OCI-M1 (cell line): ENCODE measurements around the gene TFF2.
A peak's percentile ranks its signal among the peaks of the same experiment; 100 is the strongest.

ENCODE experiments used
- DNase-seq: peaks from one replicate; lab custom pipeline; 2025; lab: John Stamatoyannopoulos, UW

TFF2 gene

DNA sequence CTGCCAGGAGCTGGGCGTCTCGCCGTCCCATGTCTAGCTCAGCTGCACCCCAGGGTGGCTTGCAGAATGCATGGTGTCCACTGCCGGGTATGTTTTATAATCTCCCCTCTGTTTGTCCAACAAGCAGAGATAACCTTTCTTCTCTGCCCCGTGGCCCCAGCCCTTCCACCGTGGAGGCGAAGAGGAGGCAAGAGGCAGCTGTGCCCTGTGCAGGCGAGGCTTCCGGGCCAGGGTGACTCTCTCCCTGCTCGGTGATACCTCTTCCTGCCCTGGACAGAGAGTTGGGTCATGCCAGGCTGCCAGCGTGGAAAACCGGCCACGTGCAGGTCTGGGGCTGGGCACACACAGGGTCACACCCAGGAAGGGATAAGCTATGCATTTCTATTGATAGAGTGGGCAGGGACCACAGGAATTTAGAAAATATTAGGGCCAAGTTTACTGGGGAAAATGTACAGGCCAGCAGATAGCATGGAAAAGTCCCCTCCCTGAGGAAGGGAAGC is at the start of gene TFF2:
Gene TFF2, minus strand, starts transcription at position 68 of the 500 bp plus-strand sequence. Its CDS starts 37 bp downstream, at position 31.
- no peak for DNase-seq

- no peak for DNase-seq
These were observed 49.7 kb upstream of the TFF2 start for GRCh38 chr21:42400525-42400924.

DNA sequence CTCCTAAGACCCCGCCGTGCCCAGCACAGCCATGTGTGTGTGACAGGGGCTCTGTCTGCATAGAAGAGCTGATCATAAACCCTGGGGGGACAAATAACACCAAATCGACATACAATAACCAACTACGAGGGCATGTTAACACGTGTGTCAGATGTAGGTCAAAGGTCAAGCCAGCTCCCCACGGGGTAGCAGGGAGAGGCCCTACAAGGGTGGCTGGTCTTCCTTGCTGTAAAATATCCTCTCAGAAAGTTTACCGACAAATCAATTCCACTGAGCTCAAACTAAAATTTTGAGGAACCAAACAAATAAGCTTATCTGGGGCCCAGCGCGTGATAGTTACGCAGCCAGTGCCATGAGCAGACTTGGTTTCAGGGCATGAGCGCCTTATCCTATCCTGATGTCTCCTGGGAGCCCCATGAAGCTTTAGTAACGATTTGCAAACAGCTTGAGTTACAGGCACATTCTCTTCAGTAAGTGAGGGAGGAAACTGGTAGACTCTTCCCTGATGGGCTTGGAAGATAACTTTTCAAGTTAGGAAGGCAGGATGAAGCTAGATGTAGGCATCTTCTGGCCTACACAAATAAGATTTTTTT is 47.7 kb upstream of the TFF2 start:
- no peak for DNase-seq

GRCh38 chr21:42397746-42398394 is 47.1 kb upstream of the TFF2 start:
- DNase-seq = no peak

DNA sequence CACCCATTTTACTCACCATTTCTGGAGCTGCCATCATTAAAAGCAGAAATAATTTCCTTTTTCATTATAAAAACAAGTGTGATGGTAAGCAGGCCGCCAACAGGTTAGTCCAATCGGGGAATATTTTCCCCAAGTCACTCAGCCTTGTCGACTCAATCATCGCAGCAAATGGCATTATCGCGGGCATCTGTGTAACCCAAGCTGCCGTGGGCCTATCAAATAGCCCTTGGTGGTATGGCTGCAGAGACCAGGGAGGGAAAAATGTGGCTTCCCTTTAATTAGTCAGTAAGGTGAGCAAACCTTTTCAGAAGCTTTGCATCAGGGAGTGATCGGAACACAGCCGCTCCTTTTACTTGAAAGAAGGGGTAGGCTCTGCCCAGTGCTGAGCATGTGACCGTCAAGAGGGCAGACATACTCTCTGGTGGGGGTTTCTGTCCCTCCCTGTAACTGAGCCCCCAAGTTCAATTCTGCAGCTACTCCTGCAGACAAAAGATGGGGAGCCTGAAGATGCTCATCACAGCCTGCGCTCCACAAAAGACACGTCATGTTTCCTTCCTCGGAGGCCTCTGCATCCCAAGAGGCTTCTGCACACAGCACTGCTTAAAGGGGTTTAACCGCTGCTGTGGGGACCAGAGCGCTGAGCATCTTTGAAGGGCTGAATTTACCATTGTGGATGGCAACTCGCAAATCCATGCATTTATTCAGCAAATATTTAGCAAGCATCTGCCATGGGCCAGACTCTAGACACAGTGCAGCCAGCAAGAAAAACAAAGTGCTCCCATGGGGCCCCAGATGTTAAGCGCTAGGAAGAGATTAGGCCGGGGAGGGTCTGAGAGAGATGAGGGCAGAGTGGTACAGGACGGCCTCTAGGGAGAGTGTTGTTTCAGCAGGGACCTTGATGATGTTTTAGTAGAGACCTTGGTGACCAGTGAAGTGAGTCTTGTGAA is 46.3 kb upstream of the TFF2 start:
- DNase-seq = no peak

- DNase-seq = peak; percentile 20
These were observed 45.3 kb upstream of the TFF2 start, which contains the start of gene TMPRSS3 for GRCh38 chr21:42395905-42396651. TSS of gene TMPRSS3 (minus strand) at chr21:42396052. CDS start at chr21:42395417, 635 bp downstream.

DNA sequence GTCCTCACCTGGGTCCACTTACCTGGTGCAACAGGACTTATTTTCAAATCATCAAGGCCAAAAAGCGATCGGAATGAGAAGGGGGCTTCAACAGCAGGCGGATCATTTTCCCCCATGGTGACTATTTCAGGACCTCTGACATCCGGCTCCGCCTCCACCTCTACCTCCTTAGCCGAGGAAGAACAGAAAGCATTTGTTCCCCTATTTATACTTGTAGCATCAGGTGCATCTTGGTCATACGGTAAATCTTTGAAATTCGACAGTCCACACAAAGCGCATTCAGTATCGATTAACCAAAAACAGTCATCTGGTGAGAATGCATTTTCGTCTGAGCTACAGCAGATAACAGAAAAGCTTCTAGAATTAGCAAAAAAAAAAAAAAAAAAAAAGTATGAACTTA is 44.5 kb upstream of the TFF2 start:
- DNase-seq = no peak

GRCh38 chr21:42393443-42393950 is 42.7 kb upstream of the TFF2 start:
- no peak for DNase-seq

DNA sequence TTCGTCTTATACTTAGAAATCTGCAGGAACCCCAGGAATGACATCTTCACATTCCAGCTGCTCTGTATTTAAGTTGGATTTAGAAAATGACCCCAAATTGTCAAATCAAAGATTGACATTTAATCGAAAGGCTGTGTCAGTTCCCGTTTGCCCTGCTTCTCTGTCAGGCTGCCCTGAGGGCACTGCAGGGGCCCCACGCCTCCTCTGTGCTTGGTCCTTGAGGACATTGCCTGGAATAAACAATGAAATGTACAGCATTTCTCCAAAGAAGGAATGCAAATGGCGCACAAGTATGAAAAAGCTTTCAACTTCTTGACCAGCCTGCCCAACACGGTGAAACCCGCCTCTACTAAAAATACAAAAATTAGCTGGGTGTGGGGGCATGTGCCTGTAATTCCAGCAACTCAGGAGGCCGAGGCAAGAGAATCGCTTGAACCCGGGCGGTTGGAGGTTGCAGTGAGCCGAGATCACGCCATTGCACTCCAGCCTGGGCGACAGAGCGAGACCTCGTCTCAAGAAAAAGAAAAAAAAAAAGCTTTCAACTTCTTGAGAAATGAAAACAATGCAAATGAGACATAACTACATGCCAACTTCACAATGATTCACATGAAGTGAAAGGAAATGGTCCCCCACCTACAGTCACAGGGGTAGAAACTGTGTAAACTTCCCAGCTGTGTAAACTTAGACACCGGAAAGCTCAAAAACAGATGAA is 42.1 kb upstream of the TFF2 start:
- no peak for DNase-seq

GRCh38 chr21:42391297-42391696 is 40.5 kb upstream of the TFF2 start:
- DNase-seq = no peak

DNA sequence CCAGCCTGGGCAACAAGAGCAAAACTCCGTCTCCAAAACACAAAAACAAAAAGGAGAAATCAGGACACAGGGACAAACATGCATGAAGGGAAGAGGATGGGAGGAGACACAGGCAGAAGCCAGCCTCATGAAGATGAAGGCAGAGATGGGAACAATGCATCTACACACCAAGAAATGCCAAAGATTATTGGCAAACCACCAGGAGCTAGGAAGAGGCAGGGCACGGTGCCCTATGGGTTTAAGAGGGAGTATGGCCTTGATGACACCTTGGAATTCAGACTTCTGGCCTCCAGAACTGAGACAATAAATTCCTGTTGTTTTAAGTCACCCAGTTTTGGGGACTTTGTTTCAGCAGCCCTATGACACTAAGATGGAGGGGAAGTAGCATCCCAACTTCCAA is 39.9 kb upstream of the TFF2 start:
- no peak for DNase-seq

GRCh38 chr21:42390193-42390592 is 39.4 kb upstream of the TFF2 start:
- no peak for DNase-seq

- no peak for DNase-seq
These were observed 38.6 kb upstream of the TFF2 start for GRCh38 chr21:42389449-42389835.

- DNase-seq = no peak
These were observed 38.1 kb upstream of the TFF2 start for GRCh38 chr21:42388740-42389448.

GRCh38 chr21:42387843-42388340 is 37.1 kb upstream of the TFF2 start:
- DNase-seq = no peak

DNA sequence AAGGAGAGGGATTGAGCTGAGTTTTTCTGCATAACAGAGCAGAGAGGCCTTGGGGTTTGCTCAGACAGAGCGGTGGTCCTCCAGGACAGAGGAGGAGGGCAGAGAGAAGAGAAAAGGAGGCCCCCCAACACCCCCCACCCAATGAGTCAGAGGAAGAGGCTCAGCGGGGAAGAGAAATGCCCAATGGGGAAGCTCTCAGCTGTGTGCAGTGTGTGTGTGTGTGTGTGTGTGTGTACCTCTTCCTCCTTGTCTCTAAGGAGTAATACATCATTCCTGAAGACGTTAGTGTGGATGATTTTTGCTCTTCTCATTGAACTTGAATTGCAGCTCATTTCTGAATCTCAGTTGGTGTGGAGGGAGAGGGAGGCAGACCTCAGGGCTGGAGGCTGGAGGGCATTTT is 36.4 kb upstream of the TFF2 start:
- DNase-seq = no peak

GRCh38 chr21:42386034-42386591 is 35.3 kb upstream of the TFF2 start:
- DNase-seq = no peak

DNA sequence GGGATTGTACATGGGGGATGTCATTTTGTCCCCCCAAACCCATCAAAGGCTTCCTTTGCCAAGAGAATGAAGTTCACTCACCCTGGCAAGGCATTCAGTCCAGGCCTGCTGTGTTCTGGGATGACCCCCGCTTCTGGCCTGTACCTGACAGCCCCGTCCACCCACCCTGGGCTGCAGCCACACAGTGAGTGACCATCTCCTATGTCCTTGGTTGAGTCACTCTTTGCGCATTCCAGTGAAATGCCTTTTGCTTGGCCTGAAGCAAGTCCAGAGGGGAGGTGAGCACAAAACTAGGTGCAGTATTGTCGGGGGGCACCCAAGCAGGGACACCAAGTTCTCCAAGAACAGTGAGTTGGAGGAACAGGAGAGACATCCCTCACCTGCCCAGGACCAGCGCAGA is 34.8 kb upstream of the TFF2 start:
- DNase-seq = no peak

DNA sequence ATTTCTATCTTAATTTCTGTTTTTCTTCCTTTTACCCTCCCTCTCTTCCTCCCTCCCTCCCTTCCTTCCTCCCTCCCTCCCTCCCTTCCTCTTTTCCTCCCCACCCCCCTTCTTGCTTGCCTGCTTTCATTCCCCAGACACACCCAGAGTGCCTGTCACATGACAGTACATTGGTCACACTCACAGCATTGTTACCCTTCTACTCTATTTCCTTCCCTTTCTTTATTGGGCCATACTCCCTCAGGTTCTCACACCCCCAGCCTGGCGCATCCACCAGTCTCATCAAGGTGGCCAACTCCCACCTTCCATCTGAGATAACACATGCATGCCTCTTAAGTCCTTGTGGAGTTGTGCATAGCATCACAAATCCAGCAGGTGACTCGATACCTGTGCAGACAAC is 34.2 kb upstream of the TFF2 start:
- DNase-seq = peak; percentile 83
